Karpas-422 (cell line): ENCODE results near the gene TNFRSF21. TPM values are rescaled to one million over a fixed set of nuclear protein-coding genes. Genes with fewer than 3 reads are reported as not detected.

Experiments used
- DNase-seq: peaks from one replicate; pipeline ENCODE4 v3.0.0-alpha.2; 2015
- H2AFZ ChIP-seq: fragments of 200-600 bp; sonication (generic); 2 replicates; pipeline ENCODE4 v1.6.1; 2014; ENCODE audit warnings: antibody characterized with exemption, low read length, mixed read lengths
- H3K27ac ChIP-seq: fragments of 200-600 bp; sonication (generic); 2 replicates; pipeline ENCODE4 v1.5.1; 2014; ENCODE audit warnings: mild to moderate bottlenecking, low read length, moderate library complexity
- H3K27me3 ChIP-seq: fragments of 200-600 bp; sonication (generic); 2 replicates; pipeline ENCODE4 v1.6.1; 2014; ENCODE audit warnings: low read length, mixed read lengths
- H3K36me3 ChIP-seq: fragments of 200-600 bp; sonication (generic); 2 replicates; pipeline ENCODE4 v1.6.1; 2014; ENCODE audit warnings: low read length, mixed read lengths; ENCODE audit not compliant: insufficient read depth
- H3K4me1 ChIP-seq: fragments of 200-600 bp; sonication (generic); 2 replicates; pipeline ENCODE4 v1.6.1; 2014; ENCODE audit warnings: mild to moderate bottlenecking, low read length, mixed read lengths
- H3K4me2 ChIP-seq: fragments of 200-600 bp; sonication (generic); 2 replicates; pipeline ENCODE4 v1.6.1; 2014; ENCODE audit warnings: low read length, low read depth, mild to moderate bottlenecking; ENCODE audit not compliant: poor library complexity, severe bottlenecking
- H3K4me3 ChIP-seq: fragments of 200-600 bp; sonication (generic); 2 replicates; pipeline ENCODE4 v1.5.1; 2014; ENCODE audit warnings: mild to moderate bottlenecking, antibody characterized with exemption, low read length, mixed read lengths
- H3K79me2 ChIP-seq: fragments of 200-600 bp; sonication (generic); 2 replicates; pipeline ENCODE4 v1.6.1; 2014; ENCODE audit warnings: mild to moderate bottlenecking, low read length, mixed read lengths
- H3K9ac ChIP-seq: fragments of 200-600 bp; sonication (generic); 2 replicates; pipeline ENCODE4 v1.6.0; 2014; ENCODE audit warnings: low read length
- H3K9me2 ChIP-seq: fragments of 200-600 bp; sonication (generic), shearing (Covaris generic); replicated peaks from 2 replicates; pipeline ENCODE4 v1.6.0; 2014; ENCODE audit warnings: mild to moderate bottlenecking, low read length, moderate library complexity; ENCODE audit not compliant: insufficient read depth
- H3K9me3 ChIP-seq: fragments of 300-700, 200-600 bp; sonication (generic); 2 replicates; pipeline ENCODE4 v1.6.1; 2014; ENCODE audit warnings: low read length, mixed read lengths
- H4K20me1 ChIP-seq: fragments of 200-600 bp; sonication (generic); 2 replicates; pipeline ENCODE4 v1.6.1; 2014; ENCODE audit warnings: mild to moderate bottlenecking, antibody characterized with exemption, low read length, low read depth; ENCODE audit not compliant: insufficient read depth
- total RNA-seq: library from RNA; depleted of rRNA; stranded (reverse); fragments of >200 nt; shearing (Covaris generic); gene quantifications from 2 replicates; pipeline ENCODE4 v1.2.3, GENCODE V29; 2014; ENCODE audit warnings: low replicate concordance

TNFRSF21 gene
- total RNA-seq, 1 experiment from 2014 or later: 0.07 TPM

DNA sequence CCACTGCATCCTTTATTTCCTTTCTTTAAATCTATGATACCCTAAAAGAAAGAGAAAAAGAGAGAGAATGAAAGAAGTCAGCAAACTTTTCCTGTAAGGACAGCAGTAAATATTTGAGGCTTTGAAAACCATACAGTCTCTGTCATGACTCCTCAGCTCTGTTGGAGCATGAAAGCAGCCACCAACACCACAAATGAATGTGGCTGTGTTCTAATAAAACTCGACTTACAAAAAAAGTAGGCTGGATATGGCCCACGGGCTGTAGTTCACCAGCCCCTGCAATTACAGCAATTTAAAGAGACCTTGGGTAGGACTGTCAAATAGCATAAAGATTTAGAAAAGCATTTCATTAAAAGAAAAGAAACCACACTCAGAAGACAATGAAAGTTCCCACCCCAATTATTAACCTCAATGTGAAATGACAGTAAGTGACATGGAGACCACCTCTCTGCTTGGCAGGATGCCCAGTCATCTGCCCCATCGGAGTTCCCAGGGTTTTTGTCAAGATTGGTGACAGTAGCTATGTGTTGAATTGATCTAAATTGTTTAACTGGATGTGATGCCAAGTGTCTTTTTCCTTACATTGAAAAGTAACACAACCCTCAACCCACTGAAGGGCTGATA, 50.9 kb downstream of the TNFRSF21 start:
- DNase-seq: no peak
- Histone ChIP-seq H3K36me3 (no peaks in the 10 kb centered on the region), H3K27ac (no peak overlapping the region), H3K9me3 (no peaks in the 10 kb centered on the region), H3K27me3 (no peaks in the 10 kb centered on the region), H3K79me2 (no peaks in the 10 kb centered on the region), H4K20me1 (no peaks in the 10 kb centered on the region), H3K9ac (no peak overlapping the region), H3K4me1 (no peaks in the 10 kb centered on the region), H3K4me3 (no peak overlapping the region), H3K4me2 (no peak overlapping the region), H2AFZ (no peak overlapping the region), H3K9me2 (no peaks in the 10 kb centered on the region)

GRCh38 chr6:47256981-47257730, 52.5 kb downstream of the TNFRSF21 start:
- no peaks in the 10 kb centered on the region for H3K36me3 ChIP-seq
- no peak overlapping the region for H3K4me3 ChIP-seq
- H3K79me2 ChIP-seq: no peaks in the 10 kb centered on the region
- H3K27ac ChIP-seq: no peak overlapping the region
- no peaks in the 10 kb centered on the region for H3K27me3 ChIP-seq
- H3K9me3 ChIP-seq: no peaks in the 10 kb centered on the region
- no peaks in the 10 kb centered on the region for H3K4me1 ChIP-seq
- H4K20me1 ChIP-seq: no peaks in the 10 kb centered on the region
- no peak overlapping the region for H3K4me2 ChIP-seq
- no peak overlapping the region for H2AFZ ChIP-seq
- no peak overlapping the region for H3K9ac ChIP-seq
- H3K9me2 ChIP-seq: no peaks in the 10 kb centered on the region
- no peak for DNase-seq

DNA sequence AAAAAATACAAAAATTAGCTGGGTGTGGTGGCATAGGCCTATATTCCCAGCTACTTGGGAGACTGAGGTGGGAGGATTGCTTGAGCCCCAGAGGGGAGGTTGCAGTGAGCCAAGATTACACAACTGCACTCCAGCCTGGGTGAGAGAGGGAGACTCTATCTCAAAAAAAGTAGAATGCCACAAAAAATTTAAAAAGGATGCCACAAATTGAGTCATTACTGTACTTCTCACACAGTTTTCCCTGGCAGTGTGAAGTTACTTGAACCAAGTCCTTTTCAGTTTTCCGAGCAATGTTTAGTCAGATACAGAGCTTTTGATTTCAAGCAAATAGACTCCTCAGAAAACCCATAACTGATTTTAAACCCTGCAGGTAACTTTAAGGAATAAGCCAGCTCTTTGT, 53.3 kb downstream of the TNFRSF21 start:
- Histone ChIP-seq H3K9ac (no peak overlapping the region), H3K4me1 (no peaks in the 10 kb centered on the region), H3K27me3 (no peaks in the 10 kb centered on the region), H3K9me3 (no peaks in the 10 kb centered on the region), H3K79me2 (no peaks in the 10 kb centered on the region), H3K27ac (no peak overlapping the region), H2AFZ (no peak overlapping the region), H3K9me2 (no peaks in the 10 kb centered on the region), H3K36me3 (no peaks in the 10 kb centered on the region), H3K4me2 (no peak overlapping the region), H3K4me3 (no peak overlapping the region), H4K20me1 (no peaks in the 10 kb centered on the region)
- DNase-seq: no peak

DNA sequence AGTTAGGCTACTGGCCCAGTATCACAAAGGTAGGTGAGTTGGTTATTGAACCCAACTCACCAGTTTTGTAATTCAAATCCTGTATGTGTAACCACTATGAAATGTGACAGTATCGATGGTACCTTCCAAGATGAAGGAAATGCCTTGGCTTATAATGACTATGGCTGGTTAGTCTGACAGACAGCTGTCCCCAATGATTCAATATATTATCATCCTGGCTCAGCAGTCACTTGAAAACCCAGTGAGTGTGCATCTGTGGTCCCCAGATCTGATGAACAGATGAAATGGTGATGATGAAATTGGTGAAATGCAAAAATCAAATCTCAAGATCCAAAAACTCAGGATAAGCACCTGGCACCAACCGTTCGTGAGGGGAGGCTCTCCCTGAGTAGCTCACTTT, 54.8 kb downstream of the TNFRSF21 start:
- Histone ChIP-seq H3K4me2 (no peak overlapping the region), H3K79me2 (no peaks in the 10 kb centered on the region)

GRCh38 chr6:47254051-47254450, 55.7 kb downstream of the TNFRSF21 start:
- H3K9ac ChIP-seq: no peak overlapping the region
- H3K79me2 ChIP-seq: no peaks in the 10 kb centered on the region
- H3K27ac ChIP-seq: no peak overlapping the region
- no peak overlapping the region for H3K4me2 ChIP-seq
- H3K36me3 ChIP-seq: no peaks in the 10 kb centered on the region
- H4K20me1 ChIP-seq: no peaks in the 10 kb centered on the region
- no peak overlapping the region for H3K4me3 ChIP-seq
- no peak for DNase-seq
- H3K9me2 ChIP-seq: no peaks in the 10 kb centered on the region
- no peaks in the 10 kb centered on the region for H3K9me3 ChIP-seq
- H3K4me1 ChIP-seq: peaks cover 4% of the 10 kb centered on the region; the same call in 1 of the 2 replicates
- H2AFZ ChIP-seq: no peak overlapping the region
- H3K27me3 ChIP-seq: no peaks in the 10 kb centered on the region

More for the DNA sequence above, 54.8 kb downstream of the TNFRSF21 start:
- no peak overlapping the region for H2AFZ ChIP-seq
- no peaks in the 10 kb centered on the region for H3K4me1 ChIP-seq
- H3K36me3 ChIP-seq: no peaks in the 10 kb centered on the region
- no peaks in the 10 kb centered on the region for H4K20me1 ChIP-seq
- H3K9me3 ChIP-seq: no peaks in the 10 kb centered on the region
- H3K27ac ChIP-seq: no peak overlapping the region
- no peaks in the 10 kb centered on the region for H3K9me2 ChIP-seq
- DNase-seq: no peak
- no peaks in the 10 kb centered on the region for H3K27me3 ChIP-seq
- H3K4me3 ChIP-seq: no peak overlapping the region
- H3K9ac ChIP-seq: no peak overlapping the region

DNA sequence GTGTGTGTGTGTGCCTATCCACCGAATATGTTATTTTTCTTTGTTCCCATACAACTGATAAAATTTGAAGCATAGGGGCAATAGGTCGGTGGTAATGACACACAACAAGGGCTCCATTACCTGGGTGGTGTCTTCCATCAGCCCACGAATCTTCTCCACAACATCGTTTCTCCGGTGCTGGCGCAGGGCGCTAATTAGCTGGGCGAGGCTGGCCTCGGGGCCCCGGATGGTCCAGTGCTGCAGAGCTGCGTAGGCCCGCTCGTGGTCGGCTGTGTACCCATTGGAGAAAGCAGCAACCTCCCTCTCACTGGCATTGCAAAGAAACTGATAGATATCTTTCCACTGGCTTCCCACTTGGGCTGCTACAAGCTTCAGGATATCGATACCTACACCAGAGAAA, 56.6 kb downstream of the TNFRSF21 start:
- H3K4me2 ChIP-seq: no peak overlapping the region
- H3K9me3 ChIP-seq: no peaks in the 10 kb centered on the region
- H2AFZ ChIP-seq: no peak overlapping the region
- no peak overlapping the region for H3K4me3 ChIP-seq
- DNase-seq: no peak
- H3K27me3 ChIP-seq: no peaks in the 10 kb centered on the region
- H4K20me1 ChIP-seq: no peaks in the 10 kb centered on the region
- no peaks in the 10 kb centered on the region for H3K36me3 ChIP-seq
- no peak overlapping the region for H3K27ac ChIP-seq
- no peaks in the 10 kb centered on the region for H3K79me2 ChIP-seq
- H3K9me2 ChIP-seq: no peaks in the 10 kb centered on the region
- H3K4me1 ChIP-seq: peaks cover 13% of the 10 kb centered on the region
- H3K9ac ChIP-seq: no peak overlapping the region

DNA sequence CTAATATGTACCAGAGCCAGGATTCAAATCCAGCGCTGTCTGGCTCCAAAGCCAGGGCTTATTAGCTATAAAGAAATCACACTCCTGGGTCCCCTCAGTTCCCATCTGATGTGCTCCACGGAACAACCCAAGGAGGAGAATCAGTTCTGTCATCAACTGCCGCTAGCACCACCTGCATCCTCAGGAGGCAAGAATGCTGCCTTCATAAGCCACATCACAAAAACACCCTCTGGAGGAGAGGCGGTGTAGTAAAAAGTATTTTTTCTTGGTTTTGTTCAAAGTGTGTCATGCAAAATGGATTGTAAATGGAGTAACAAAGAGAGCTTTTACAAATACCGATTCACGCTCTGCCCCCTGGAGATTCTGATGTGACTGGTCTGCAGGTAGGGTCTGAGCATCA, 57.1 kb downstream of the TNFRSF21 start:
- no peak for DNase-seq
- Histone ChIP-seq H3K4me2 (no peak overlapping the region), H3K4me3 (no peak overlapping the region), H3K27me3 (no peaks in the 10 kb centered on the region), H3K36me3 (no peaks in the 10 kb centered on the region), H2AFZ (no peak overlapping the region), H3K9ac (no peak overlapping the region), H3K27ac (no peak overlapping the region), H3K9me3 (no peaks in the 10 kb centered on the region), H3K4me1 (peaks cover 18% of the 10 kb centered on the region), H3K79me2 (no peaks in the 10 kb centered on the region), H4K20me1 (no peaks in the 10 kb centered on the region), H3K9me2 (no peaks in the 10 kb centered on the region)

GRCh38 chr6:47251396-47251795, 58.3 kb downstream of the TNFRSF21 start:
- no peak for DNase-seq
- no peak overlapping the region for H3K27ac ChIP-seq
- H4K20me1 ChIP-seq: no peaks in the 10 kb centered on the region

More at GRCh38 chr6:47251396-47251795, 58.3 kb downstream of the TNFRSF21 start:
- Histone ChIP-seq H3K4me2 (no peak overlapping the region), H3K4me3 (no peak overlapping the region), H3K79me2 (no peaks in the 10 kb centered on the region), H2AFZ (no peak overlapping the region), H3K27me3 (no peaks in the 10 kb centered on the region), H3K4me1 (peaks cover 30% of the 10 kb centered on the region), H3K9me3 (no peaks in the 10 kb centered on the region), H3K9me2 (no peaks in the 10 kb centered on the region), H3K36me3 (no peaks in the 10 kb centered on the region), H3K9ac (no peak overlapping the region)
